ENCODE measurements around the gene TMEM30A. TPM values are rescaled to one million over a fixed set of nuclear protein-coding genes. Genes with fewer than 3 reads are reported as not detected.

The TMEM30A gene
- total RNA-seq, 4 donors from 2014 or later, result 62.4 to 101 (median 76.9) TPM

- TF ChIP-seq EP300 (IDR thresholded peaks at IDR 0.05) (peak in 1 of 2 donors; percentile 51), CTCF (IDR thresholded peaks at IDR 0.05) (peak; percentile 83 to 91 (median 90)), POLR2A (IDR thresholded peaks at IDR 0.05) (no peak)
- Histone ChIP-seq H3K9me3 (no peaks in the 10 kb centered on the region), H3K36me3 (no peaks in the 10 kb centered on the region), H3K4me1 (peaks cover 0 to 65% (median 12%) of the 10 kb centered on the region in 4 donors), H3K27me3 (peaks cover 0 to 5% of the 10 kb centered on the region in 2 donors), H3K27ac (peak overlapping the region in 3 of 4 donors; percentile 69 to 96 (median 93)), H3K4me3 (peak overlapping the region in 3 of 4 donors; percentile 19 to 78 (median 30))
- WGBS, 2 donors, result 12 to 13% methylated on average over 33 of the region's 33 CpGs
- DNase-seq (ENCODE audit: low spot score in 2 of 2), result peak; percentile 85 to 96
Observed at GRCh38 chr6:75208298-75209183, 76.1 kb downstream of the TMEM30A start.

DNA sequence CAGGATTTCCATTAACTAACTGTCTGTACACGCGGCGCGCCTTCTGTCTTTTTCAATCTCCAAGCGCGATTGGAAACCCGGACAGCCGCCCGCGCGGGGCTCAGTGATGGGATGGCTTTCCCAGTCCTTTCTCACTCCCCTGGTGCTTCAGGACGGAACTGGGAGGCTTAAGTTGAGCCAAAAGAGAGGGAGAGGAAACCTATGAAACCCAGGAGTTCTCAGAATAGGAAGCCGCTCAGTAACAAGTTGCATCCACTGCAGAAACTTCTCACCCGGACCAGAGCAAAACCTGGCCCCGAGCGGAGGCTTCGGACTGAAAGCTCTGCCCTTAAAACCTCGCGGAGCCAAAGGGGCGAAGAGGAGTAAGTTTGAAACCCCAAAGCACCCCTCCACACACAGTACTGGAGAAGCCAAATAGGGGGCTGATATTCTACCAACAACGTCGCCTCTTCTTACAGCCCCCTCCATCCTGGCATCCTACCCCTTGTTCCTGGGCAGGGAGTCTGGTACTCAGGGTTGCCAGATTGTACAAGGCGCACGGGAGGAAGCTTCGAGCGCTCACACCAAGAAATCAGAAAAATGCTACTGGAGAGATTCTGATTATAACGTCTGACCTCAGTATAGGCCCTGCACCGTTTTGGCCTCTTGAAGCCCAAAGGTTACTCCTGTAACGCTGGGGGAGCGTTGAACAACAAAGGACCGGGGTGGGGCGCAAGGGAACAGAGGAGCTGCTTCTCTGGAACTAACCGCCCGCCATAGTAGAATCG lies 77.8 kb downstream of the TMEM30A start:
- peak overlapping the region; percentile 36 to 78 (median 58) for H3K4me3 ChIP-seq
- TF ChIP-seq CTCF (IDR thresholded peaks at IDR 0.05) (no peak), POLR2A (IDR thresholded peaks at IDR 0.05) (peak in 1 of 2 donors; percentile 22), EP300 (IDR thresholded peaks at IDR 0.05) (no peak)
- H3K36me3 ChIP-seq, result no peaks in the 10 kb centered on the region
- WGBS, 2 donors, result 19 to 21% methylated on average over 35 of the region's 35 CpGs
- H3K9me3 ChIP-seq, result no peaks in the 10 kb centered on the region
- peaks cover 0 to 75% (median 15%) of the 10 kb centered on the region in 4 donors for H3K4me1 ChIP-seq
- peaks cover 0 to 5% of the 10 kb centered on the region in 2 donors for H3K27me3 ChIP-seq
- no peak for DNase-seq (ENCODE audit: low spot score in 2 of 2)
- peak overlapping the region; percentile 65 to 96 (median 84) for H3K27ac ChIP-seq

GRCh38 chr6:75205776-75206575 lies 78.6 kb downstream of the TMEM30A start, which contains the start of gene COL12A1:
Gene COL12A1, minus strand, starts transcription at chr6:75206053. Its CDS starts 3,261 bp downstream, at chr6:75202792.
- Histone ChIP-seq H3K9me3 (no peaks in the 10 kb centered on the region), H3K4me1 (peaks cover 0 to 75% (median 16%) of the 10 kb centered on the region in 4 donors), H3K27me3 (peaks cover 0 to 5% of the 10 kb centered on the region in 2 donors), H3K27ac (peak within 1 kb of the TSS; percentile 65 to 96 (median 84)), H3K4me3 (peak within 1 kb of the TSS; percentile 36 to 78 (median 58)), H3K36me3 (no peaks in the 10 kb centered on the region)
- peak; percentile 94 to 96 for DNase-seq (ENCODE audit: low spot score in 2 of 2)
- 0 to 1% methylated on average over 57 to 58 of the region's 64 CpGs for WGBS, 2 donors
- peak; percentile 31 to 52 for TF ChIP-seq POLR2A (IDR thresholded peaks at IDR 0.05)
- peak in 1 of 2 donors; percentile 88 for TF ChIP-seq EP300 (IDR thresholded peaks at IDR 0.05)
- TF ChIP-seq CTCF (IDR thresholded peaks at IDR 0.05), result peak in 3 of 5 experiments; percentile 9 to 31 (median 24)

DNA sequence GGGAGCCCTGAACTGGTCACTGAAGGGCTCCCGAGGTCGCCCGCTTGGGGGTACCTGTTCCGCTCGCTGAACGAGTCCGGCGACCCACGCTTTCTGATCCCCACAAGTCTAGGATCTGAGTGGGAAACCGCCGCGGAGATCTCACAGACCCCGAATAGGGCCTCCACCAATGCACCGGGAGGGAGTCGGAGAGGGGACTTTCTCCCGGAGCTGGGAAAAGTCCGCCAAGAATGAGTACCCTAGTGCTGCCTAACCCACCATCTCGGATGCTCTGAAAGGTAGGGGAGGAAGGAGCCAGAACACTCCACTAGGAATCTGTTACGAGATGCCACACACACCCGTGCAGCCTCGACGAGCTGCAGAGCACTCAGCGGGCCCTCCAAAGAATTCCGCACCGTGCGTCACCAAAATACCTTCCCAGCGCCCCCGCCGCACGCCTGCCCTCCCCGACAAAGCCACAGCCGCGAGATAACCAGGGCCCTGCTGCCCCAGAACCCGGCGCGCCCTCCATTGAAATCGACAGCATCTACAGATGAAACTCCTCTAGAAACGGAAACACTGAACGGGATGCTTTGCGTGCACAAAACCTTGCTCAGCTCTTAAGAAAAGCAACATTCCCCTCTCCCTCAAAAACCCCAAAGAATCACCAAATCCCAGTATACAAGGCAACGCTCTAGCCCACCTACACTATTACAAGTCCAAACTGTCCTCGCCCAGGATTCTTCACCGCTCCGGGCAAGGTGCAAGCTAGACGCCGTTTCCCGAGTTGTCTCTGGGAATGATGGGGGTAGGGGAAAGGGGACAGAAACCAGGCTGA lies 79.4 kb downstream of the TMEM30A start:
- H3K4me1 ChIP-seq, result peaks cover 0 to 80% (median 16%) of the 10 kb centered on the region in 4 donors
- H3K36me3 ChIP-seq, result no peaks in the 10 kb centered on the region
- no peaks in the 10 kb centered on the region for H3K9me3 ChIP-seq
- TF ChIP-seq POLR2A (IDR thresholded peaks at IDR 0.05) (peak in 1 of 2 donors; percentile 10), CTCF (IDR thresholded peaks at IDR 0.05) (no peak)
- peak; percentile 33 to 49 for DNase-seq (ENCODE audit: low spot score in 2 of 2)
- peaks cover 0 to 5% of the 10 kb centered on the region in 2 donors for H3K27me3 ChIP-seq
- H3K4me3 ChIP-seq, result peak overlapping the region; percentile 36 to 78 (median 58)
- 1% methylated on average over 41 to 44 of the region's 47 CpGs for WGBS, 2 donors
- H3K27ac ChIP-seq, result peak overlapping the region; percentile 65 to 96 (median 84)

Measured in tibial nerve (tissue), 4 donors.